Measurements from ENCODE around the gene KMO.

Gene KMO

DNA sequence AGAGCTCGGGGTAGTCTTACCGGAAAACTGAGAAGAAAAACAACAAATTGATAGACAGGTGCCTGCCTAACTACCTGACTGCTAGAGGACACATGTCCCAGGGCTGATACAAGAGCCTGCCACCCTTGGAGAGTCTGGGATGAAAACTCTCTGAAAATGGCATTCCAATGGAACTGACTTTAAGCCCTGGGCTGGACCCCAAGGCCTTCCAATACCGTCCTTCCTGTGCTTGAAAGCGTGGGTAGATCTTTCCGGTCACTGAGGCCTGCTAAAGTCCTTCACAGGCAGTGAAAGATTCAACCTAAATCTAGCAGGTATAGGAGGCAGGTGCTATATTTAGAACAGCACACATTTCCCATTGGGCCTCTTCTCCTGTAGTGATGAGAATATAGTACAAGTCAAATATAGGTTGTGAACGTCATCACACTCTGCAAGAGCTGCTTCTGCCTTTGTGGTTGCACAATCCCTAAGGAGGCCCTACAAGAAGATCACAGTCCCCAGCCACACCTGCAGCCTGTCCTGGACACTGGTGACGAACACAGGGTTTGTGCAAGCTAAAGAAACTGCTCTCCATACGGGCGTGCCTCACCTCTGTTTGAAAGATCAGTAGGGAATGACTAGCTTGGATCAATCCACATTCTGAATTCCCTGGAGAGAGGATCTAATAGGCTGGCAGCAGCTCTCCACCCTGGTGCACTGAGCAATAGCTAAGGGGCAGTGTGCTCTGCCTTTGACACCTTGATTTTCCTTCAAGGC lies 108.9 kb downstream of the KMO start:
- H3K4me2 ChIP-seq (ENCODE audit: low read length, poor library complexity, severe bottlenecking), result no peak overlapping the region
- peak overlapping the region; percentile 19 for H4K8ac ChIP-seq (ENCODE audit: low read length)
- H3K79me1 ChIP-seq (replicated peaks; ENCODE audit: low read length, poor library complexity, severe bottlenecking), result no peaks in the 10 kb centered on the region
- H3K18ac ChIP-seq (ENCODE audit: low read depth in 1 of 2, low read length in 2 of 2), result no peak overlapping the region
- H3K27ac ChIP-seq (ENCODE audit: low read length, poor library complexity, severe bottlenecking), result peak overlapping the region; percentile 49
- no peak overlapping the region for H3K14ac ChIP-seq (ENCODE audit: low read length in 2 of 2)
- H2AFZ ChIP-seq (ENCODE audit: low read depth, low read length), result no peak overlapping the region
- DNase-seq, result peak; percentile 58
- peak overlapping the region; percentile 55 for H3K9ac ChIP-seq (ENCODE audit: low read length)
- no peak overlapping the region for H3K4ac ChIP-seq (ENCODE audit: low read depth in 1 of 2, low read length in 2 of 2)
- H4K91ac ChIP-seq (ENCODE audit: low read length), result no peak overlapping the region
- H3K36me3 ChIP-seq (ENCODE audit: control insufficient read depth in 1 of 2, insufficient read depth in 2 of 2, low read depth in 1 of 2, low read length in 2 of 2), result no peaks in the 10 kb centered on the region
- H3K4me1 ChIP-seq (ENCODE audit: control insufficient read depth, insufficient read depth, low read depth, low read length), result peaks cover 3% of the 10 kb centered on the region
- H3K23ac ChIP-seq (ENCODE audit: low read length in 2 of 2), result no peak overlapping the region
- H2AK5ac ChIP-seq (ENCODE audit: low read length, severe bottlenecking), result peak overlapping the region; percentile 44
- H2BK5ac ChIP-seq (ENCODE audit: low read depth, low read length, poor library complexity, severe bottlenecking), result no peak overlapping the region
- no peak overlapping the region for H2BK15ac ChIP-seq (ENCODE audit: low read depth, poor library complexity, severe bottlenecking)
- 99% methylated on average over 9 of the region's 9 CpGs for WGBS
- no peaks in the 10 kb centered on the region for H3K27me3 ChIP-seq (ENCODE audit: control insufficient read depth in 1 of 2, insufficient read depth in 1 of 2, low read length in 2 of 2)
- H3K9me3 ChIP-seq (ENCODE audit: control insufficient read depth, low read length), result no peaks in the 10 kb centered on the region
- peak overlapping the region in 1 of 2 experiments; percentile 57 for H2BK12ac ChIP-seq (ENCODE audit: low read length in 2 of 2)
- H2BK120ac ChIP-seq (ENCODE audit: low read depth, low read length), result no peak overlapping the region
- H3K4me3 ChIP-seq (ENCODE audit: insufficient read depth in 1 of 2, low read depth in 1 of 2, low read length in 2 of 2), result peak overlapping the region in 1 of 2 experiments; percentile 78

DNA sequence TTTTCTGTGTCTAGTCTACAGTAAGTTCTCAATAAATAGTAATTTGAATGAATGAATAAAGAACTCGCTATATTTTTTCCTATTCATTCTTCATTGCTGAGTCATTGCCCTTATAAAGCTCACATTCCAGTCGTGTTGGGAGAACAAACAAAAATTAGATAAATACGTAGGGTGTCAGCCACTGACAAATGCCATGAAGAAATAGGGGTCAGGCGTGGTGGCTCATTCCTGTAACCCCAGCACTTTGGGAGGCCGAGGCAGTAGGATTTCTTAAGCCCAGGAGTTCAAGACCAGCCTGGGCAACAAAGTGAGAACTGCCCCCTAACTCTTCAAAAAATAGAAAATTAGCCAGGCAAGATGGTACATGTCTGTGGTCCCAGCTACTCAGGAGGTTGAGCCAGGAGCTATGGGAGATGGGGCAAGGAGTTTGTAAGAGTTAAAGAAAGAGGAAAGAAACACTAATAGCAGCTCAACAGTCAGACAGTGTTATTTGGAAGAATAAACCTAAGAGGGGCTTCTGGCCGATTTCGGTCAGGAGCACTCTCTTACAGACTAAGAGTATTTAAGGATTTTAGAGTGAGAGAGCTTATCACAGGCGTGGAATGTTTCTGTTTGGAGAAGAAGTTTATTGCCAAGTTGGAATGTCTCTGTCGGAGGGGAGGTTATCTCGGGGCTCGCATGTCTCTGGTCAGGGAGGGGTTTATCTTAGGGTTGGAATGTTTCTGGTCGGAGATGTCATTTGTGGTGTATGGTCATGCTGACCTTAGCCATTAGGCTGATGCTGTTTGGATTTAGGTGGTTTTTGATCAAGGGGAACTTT lies 109.8 kb downstream of the KMO start:
- H2BK5ac ChIP-seq (ENCODE audit: low read depth, low read length, poor library complexity, severe bottlenecking), result no peak overlapping the region
- peaks cover 2% of the 10 kb centered on the region for H3K4me1 ChIP-seq (ENCODE audit: control insufficient read depth, insufficient read depth, low read depth, low read length)
- no peak overlapping the region for H2BK12ac ChIP-seq (ENCODE audit: low read length in 2 of 2)
- no peaks in the 10 kb centered on the region for H3K79me1 ChIP-seq (replicated peaks; ENCODE audit: low read length, poor library complexity, severe bottlenecking)
- WGBS, result 43% methylated on average over 11 of the region's 12 CpGs
- H3K4me3 ChIP-seq (ENCODE audit: insufficient read depth in 1 of 2, low read depth in 1 of 2, low read length in 2 of 2), result no peak overlapping the region
- H3K36me3 ChIP-seq (ENCODE audit: control insufficient read depth in 1 of 2, insufficient read depth in 2 of 2, low read depth in 1 of 2, low read length in 2 of 2), result no peaks in the 10 kb centered on the region
- H3K14ac ChIP-seq (ENCODE audit: low read length in 2 of 2), result no peak overlapping the region
- DNase-seq, result peak; percentile 82
- H3K4ac ChIP-seq (ENCODE audit: low read depth in 1 of 2, low read length in 2 of 2), result peak overlapping the region in 1 of 2 experiments; percentile 6
- peak overlapping the region; percentile 83 for H3K27ac ChIP-seq (ENCODE audit: low read length, poor library complexity, severe bottlenecking)
- no peaks in the 10 kb centered on the region for H3K27me3 ChIP-seq (ENCODE audit: control insufficient read depth in 1 of 2, insufficient read depth in 1 of 2, low read length in 2 of 2)
- no peak overlapping the region for H2BK120ac ChIP-seq (ENCODE audit: low read depth, low read length)
- H3K4me2 ChIP-seq (ENCODE audit: low read length, poor library complexity, severe bottlenecking), result no peak overlapping the region
- no peak overlapping the region for H4K8ac ChIP-seq (ENCODE audit: low read length)
- peak overlapping the region; percentile 38 for H2AK5ac ChIP-seq (ENCODE audit: low read length, severe bottlenecking)
- no peaks in the 10 kb centered on the region for H3K9me3 ChIP-seq (ENCODE audit: control insufficient read depth, low read length)
- H2BK15ac ChIP-seq (ENCODE audit: low read depth, poor library complexity, severe bottlenecking), result no peak overlapping the region
- H3K18ac ChIP-seq (ENCODE audit: low read depth in 1 of 2, low read length in 2 of 2), result no peak overlapping the region
- no peak overlapping the region for H2AFZ ChIP-seq (ENCODE audit: low read depth, low read length)
- H3K9ac ChIP-seq (ENCODE audit: low read length), result no peak overlapping the region
- no peak overlapping the region for H4K91ac ChIP-seq (ENCODE audit: low read length)
- H3K23ac ChIP-seq (ENCODE audit: low read length in 2 of 2), result no peak overlapping the region

GRCh38 chr1:241642593-241642944 lies 110.4 kb downstream of the KMO start:
- no peaks in the 10 kb centered on the region for H3K27me3 ChIP-seq (ENCODE audit: control insufficient read depth in 1 of 2, insufficient read depth in 1 of 2, low read length in 2 of 2)
- H3K9ac ChIP-seq (ENCODE audit: low read length), result no peak overlapping the region
- no peaks in the 10 kb centered on the region for H3K9me3 ChIP-seq (ENCODE audit: control insufficient read depth, low read length)
- H3K4me2 ChIP-seq (ENCODE audit: low read length, poor library complexity, severe bottlenecking), result no peak overlapping the region
- 95% methylated on average over 1 of the region's 1 CpG for WGBS
- no peak overlapping the region for H2BK15ac ChIP-seq (ENCODE audit: low read depth, poor library complexity, severe bottlenecking)
- H3K4me3 ChIP-seq (ENCODE audit: insufficient read depth in 1 of 2, low read depth in 1 of 2, low read length in 2 of 2), result no peak overlapping the region
- H3K4me1 ChIP-seq (ENCODE audit: control insufficient read depth, insufficient read depth, low read depth, low read length), result peaks cover 2% of the 10 kb centered on the region
- H2AK5ac ChIP-seq (ENCODE audit: low read length, severe bottlenecking), result no peak overlapping the region
- no peaks in the 10 kb centered on the region for H3K36me3 ChIP-seq (ENCODE audit: control insufficient read depth in 1 of 2, insufficient read depth in 2 of 2, low read depth in 1 of 2, low read length in 2 of 2)
- no peaks in the 10 kb centered on the region for H3K79me1 ChIP-seq (replicated peaks; ENCODE audit: low read length, poor library complexity, severe bottlenecking)
- no peak overlapping the region for H3K4ac ChIP-seq (ENCODE audit: low read depth in 1 of 2, low read length in 2 of 2)
- no peak overlapping the region for H3K18ac ChIP-seq (ENCODE audit: low read depth in 1 of 2, low read length in 2 of 2)
- H3K27ac ChIP-seq (ENCODE audit: low read length, poor library complexity, severe bottlenecking), result no peak overlapping the region
- H2BK12ac ChIP-seq (ENCODE audit: low read length in 2 of 2), result no peak overlapping the region
- H2AFZ ChIP-seq (ENCODE audit: low read depth, low read length), result no peak overlapping the region
- H4K8ac ChIP-seq (ENCODE audit: low read length), result no peak overlapping the region
- DNase-seq, result no peak
- no peak overlapping the region for H2BK5ac ChIP-seq (ENCODE audit: low read depth, low read length, poor library complexity, severe bottlenecking)
- H2BK120ac ChIP-seq (ENCODE audit: low read depth, low read length), result no peak overlapping the region
- H4K91ac ChIP-seq (ENCODE audit: low read length), result no peak overlapping the region
- no peak overlapping the region for H3K14ac ChIP-seq (ENCODE audit: low read length in 2 of 2)
- H3K23ac ChIP-seq (ENCODE audit: low read length in 2 of 2), result no peak overlapping the region

- no peak overlapping the region for H3K14ac ChIP-seq (ENCODE audit: low read length in 2 of 2)
- WGBS, result no CpG with 5 or more reads among the region's 2 CpGs
These were observed 112.1 kb downstream of the KMO start for GRCh38 chr1:241644259-241644658.

More at GRCh38 chr1:241644259-241644658, 112.1 kb downstream of the KMO start:
- H3K27ac ChIP-seq (ENCODE audit: low read length, poor library complexity, severe bottlenecking), result no peak overlapping the region
- no peak for DNase-seq
- no peak overlapping the region for H4K91ac ChIP-seq (ENCODE audit: low read length)
- H2BK12ac ChIP-seq (ENCODE audit: low read length in 2 of 2), result no peak overlapping the region
- no peak overlapping the region for H2AFZ ChIP-seq (ENCODE audit: low read depth, low read length)
- no peak overlapping the region for H3K4ac ChIP-seq (ENCODE audit: low read depth in 1 of 2, low read length in 2 of 2)
- H3K23ac ChIP-seq (ENCODE audit: low read length in 2 of 2), result no peak overlapping the region
- peaks cover 2% of the 10 kb centered on the region for H3K4me1 ChIP-seq (ENCODE audit: control insufficient read depth, insufficient read depth, low read depth, low read length)
- no peaks in the 10 kb centered on the region for H3K9me3 ChIP-seq (ENCODE audit: control insufficient read depth, low read length)
- no peak overlapping the region for H4K8ac ChIP-seq (ENCODE audit: low read length)
- H2BK15ac ChIP-seq (ENCODE audit: low read depth, poor library complexity, severe bottlenecking), result no peak overlapping the region
- no peaks in the 10 kb centered on the region for H3K36me3 ChIP-seq (ENCODE audit: control insufficient read depth in 1 of 2, insufficient read depth in 2 of 2, low read depth in 1 of 2, low read length in 2 of 2)
- no peaks in the 10 kb centered on the region for H3K27me3 ChIP-seq (ENCODE audit: control insufficient read depth in 1 of 2, insufficient read depth in 1 of 2, low read length in 2 of 2)
- no peaks in the 10 kb centered on the region for H3K79me1 ChIP-seq (replicated peaks; ENCODE audit: low read length, poor library complexity, severe bottlenecking)
- H2AK5ac ChIP-seq (ENCODE audit: low read length, severe bottlenecking), result no peak overlapping the region
- no peak overlapping the region for H3K4me3 ChIP-seq (ENCODE audit: insufficient read depth in 1 of 2, low read depth in 1 of 2, low read length in 2 of 2)
- H3K18ac ChIP-seq (ENCODE audit: low read depth in 1 of 2, low read length in 2 of 2), result no peak overlapping the region
- no peak overlapping the region for H2BK120ac ChIP-seq (ENCODE audit: low read depth, low read length)
- H2BK5ac ChIP-seq (ENCODE audit: low read depth, low read length, poor library complexity, severe bottlenecking), result no peak overlapping the region
- no peak overlapping the region for H3K9ac ChIP-seq (ENCODE audit: low read length)
- no peak overlapping the region for H3K4me2 ChIP-seq (ENCODE audit: low read length, poor library complexity, severe bottlenecking)

Measured in mesenchymal stem cell (in vitro differentiated cells and primary cell).